CD14-positive monocyte (primary cell): ENCODE data around the gene CDH12. TPM values are rescaled to one million over a fixed set of nuclear protein-coding genes. Genes with fewer than 3 reads are reported as not detected.

Experiments
- DNase-seq, 3 donors: peaks; one replicate each; pipeline ENCODE4 v3.0.0-alpha.2; 2011 to 2022
- H2AFZ ChIP-seq: 2 replicates; pipeline ENCODE4 v1.6.0; 2012; ENCODE audit warnings: mild to moderate bottlenecking, low read depth, low read length, inconsistent platforms; ENCODE audit not compliant: insufficient read depth, poor library complexity, severe bottlenecking
- H3K27ac ChIP-seq, 2 donors: 1 replicate in 1 of 2; 2 replicates in 1 of 2; pipeline ENCODE4 v1.5.1; 2012 to 2013; ENCODE audit warnings: low read length in 2 of 2, control low read depth in 1 of 2, inconsistent platforms in 1 of 2, low read depth in 1 of 2, mild to moderate bottlenecking in 1 of 2
- H3K27me3 ChIP-seq, 2 donors: one replicate each; pipeline versions ENCODE4 v1.6.0 to v1.6.1; 2011 to 2013; ENCODE audit warnings: low read length in 2 of 2; ENCODE audit not compliant: control insufficient read depth in 2 of 2, insufficient read depth in 2 of 2
- H3K36me3 ChIP-seq, 2 donors: replicated peaks in 1 of 2; 1 replicate in 1 of 2; 2 replicates in 1 of 2; pipeline versions ENCODE4 v1.5.1 to v1.6.1; 2012 to 2013; ENCODE audit warnings: low read length in 2 of 2, control low read depth in 1 of 2, inconsistent platforms in 1 of 2, mild to moderate bottlenecking in 1 of 2; ENCODE audit not compliant: insufficient read depth in 2 of 2, control insufficient read depth in 1 of 2
- H3K4me1 ChIP-seq, 2 donors: 1 replicate in 1 of 2; 2 replicates in 1 of 2; pipeline versions ENCODE4 v1.5.1 to v1.6.1; 2012 to 2013; ENCODE audit warnings: low read length in 2 of 2, control low read depth in 1 of 2, inconsistent platforms in 1 of 2, mild to moderate bottlenecking in 1 of 2, moderate library complexity in 1 of 2; ENCODE audit not compliant: insufficient read depth in 2 of 2, control insufficient read depth in 1 of 2
- H3K4me2 ChIP-seq: replicated peaks from 2 replicates; pipeline ENCODE3; 2012; ENCODE audit warnings: low read length, moderate library complexity, mild to moderate bottlenecking; ENCODE audit not compliant: poor library complexity, severe bottlenecking; ENCODE audit errors: extremely low read depth
- H3K4me3 ChIP-seq, 3 experiments: fragments of 200-600 bp in 1 of 3; sonication (generic) in 1 of 3; replicated peaks in 1 of 3; 1 replicate in 2 of 3; 2 replicates in 1 of 3; pipeline ENCODE4 v1.5.1; 2011 to 2013; ENCODE audit warnings: low read length in 3 of 3, mild to moderate bottlenecking in 3 of 3, control low read depth in 2 of 3, low read depth in 2 of 3, inconsistent platforms in 1 of 3, moderate library complexity in 1 of 3
- H3K79me2 ChIP-seq: 2 replicates; pipeline ENCODE4 v1.6.0; 2012; ENCODE audit warnings: mild to moderate bottlenecking, control low read depth, inconsistent platforms, low read length, moderate library complexity; ENCODE audit not compliant: insufficient read depth
- H3K9ac ChIP-seq: 2 replicates; pipeline ENCODE4 v1.6.0; 2017; ENCODE audit warnings: low read length, mild to moderate bottlenecking; ENCODE audit not compliant: insufficient read depth, poor library complexity, severe bottlenecking
- H3K9me3 ChIP-seq, 2 donors: replicated peaks in 1 of 2; 1 replicate in 1 of 2; 2 replicates in 1 of 2; pipeline versions ENCODE4 v1.5.1 to v1.6.1; 2012 to 2013; ENCODE audit warnings: low read length in 2 of 2, control low read depth in 1 of 2; ENCODE audit not compliant: control insufficient read depth in 1 of 2, insufficient read depth in 1 of 2
- H4K20me1 ChIP-seq: 2 replicates; pipeline ENCODE4 v1.6.0; 2012; ENCODE audit warnings: mild to moderate bottlenecking, low read length, control low read depth, moderate library complexity; ENCODE audit not compliant: insufficient read depth
- H3K27ac Mint-ChIP-seq, 7 donors: one replicate each; pipeline ENCODE4 v1.8.0; 2020; ENCODE audit warnings: mild to moderate bottlenecking in 7 of 7, mixed read lengths in 7 of 7, moderate library complexity in 6 of 7, inconsistent platforms in 2 of 7
- H3K27me3 Mint-ChIP-seq, 3 donors: one replicate each; pipeline ENCODE4 v1.8.0; 2021 to 2022; ENCODE audit warnings: low read depth in 3 of 3, mild to moderate bottlenecking in 3 of 3, mixed read lengths in 3 of 3, moderate library complexity in 3 of 3, inconsistent platforms in 1 of 3
- H3K36me3 Mint-ChIP-seq, 2 donors: one replicate each; pipeline ENCODE4 v1.8.0; 2020; ENCODE audit warnings: mixed read lengths in 2 of 2, inconsistent platforms in 1 of 2, mild to moderate bottlenecking in 1 of 2
- H3K4me1 Mint-ChIP-seq: one replicate; pipeline ENCODE4 v1.8.0; 2020; ENCODE audit warnings: mild to moderate bottlenecking, mixed read lengths
- H3K4me3 Mint-ChIP-seq, 2 donors: one replicate each; pipeline ENCODE4 v1.8.0; 2020; ENCODE audit warnings: mild to moderate bottlenecking in 2 of 2, mixed read lengths in 2 of 2, moderate library complexity in 1 of 2
- H3K9me3 Mint-ChIP-seq, 7 donors: one replicate each; pipeline ENCODE4 v1.8.0; 2020 to 2022; ENCODE audit warnings: mixed read lengths in 7 of 7, mild to moderate bottlenecking in 6 of 7, moderate library complexity in 6 of 7, inconsistent platforms in 2 of 7
- WGBS: methylation state at CpG from one replicate; pipeline ENCODE4 v1.1.5; 2013; ENCODE audit warnings: missing lambda C conversion rate; ENCODE audit not compliant: insufficient coverage; 5-methylcytosine and 5-hydroxymethylcytosine counted together
- intact Hi-C, 2 donors: fragments of 100-400 bp; cut with micrococcal nuclease; formaldehyde crosslinking; loops; one replicate each; pipeline versions ENCODE4 v1.15.0 to v1.15.1; 2023
- polyA plus RNA-seq, 3 donors: library from polyadenylated mRNA; depleted of rRNA in 1 of 3; unstranded in 2 of 3; stranded (reverse) in 1 of 3; fragments of 300-500 nt in 2 of 3; fragments of >200 nt in 1 of 3; fragmentation: Illumina TruSeq in 2 of 3; gene quantifications; 1 replicate in 2 of 3; 2 replicates in 1 of 3; pipeline ENCODE4 v1.2.3, GENCODE V29; 2012 to 2021
- TF ChIP-seq, protein P1 (sequence below): fragments of 200-600 bp; IDR thresholded peaks from one replicate; pipeline ENCODE4 v1.8.0; 2022; ENCODE audit warnings: antibody characterized with exemption, mild to moderate bottlenecking

Gene CDH12
- polyA plus RNA-seq, 3 donors: not detected

- Histone ChIP-seq H3K79me2 (no peaks in the 10 kb centered on the region), H3K9ac (no peak overlapping the region), H3K4me3 (no peak overlapping the region), H3K27me3 (no peaks in the 10 kb centered on the region), H3K4me1 (no peaks in the 10 kb centered on the region), H3K27ac (no peak overlapping the region), H2AFZ (no peak overlapping the region), H3K9me3 (no peaks in the 10 kb centered on the region), H4K20me1 (no peaks in the 10 kb centered on the region), H3K36me3 (no peaks in the 10 kb centered on the region), H3K4me2 (no peak overlapping the region)
- no peaks in the 10 kb centered on the region for H3K27me3 Mint-ChIP-seq
- intact Hi-C loops: no loop called here
- WGBS: no CpG with 5 or more reads among the region's 5 CpGs
- no peak overlapping the region for H3K27ac Mint-ChIP-seq
- H3K9me3 Mint-ChIP-seq: peaks cover 0 to 6% (median 2%) of the 10 kb centered on the region in 7 donors
- no peak for DNase-seq
- no peak overlapping the region for H3K4me3 Mint-ChIP-seq
- H3K36me3 Mint-ChIP-seq: no peaks in the 10 kb centered on the region
- TF ChIP-seq, protein P1, sequence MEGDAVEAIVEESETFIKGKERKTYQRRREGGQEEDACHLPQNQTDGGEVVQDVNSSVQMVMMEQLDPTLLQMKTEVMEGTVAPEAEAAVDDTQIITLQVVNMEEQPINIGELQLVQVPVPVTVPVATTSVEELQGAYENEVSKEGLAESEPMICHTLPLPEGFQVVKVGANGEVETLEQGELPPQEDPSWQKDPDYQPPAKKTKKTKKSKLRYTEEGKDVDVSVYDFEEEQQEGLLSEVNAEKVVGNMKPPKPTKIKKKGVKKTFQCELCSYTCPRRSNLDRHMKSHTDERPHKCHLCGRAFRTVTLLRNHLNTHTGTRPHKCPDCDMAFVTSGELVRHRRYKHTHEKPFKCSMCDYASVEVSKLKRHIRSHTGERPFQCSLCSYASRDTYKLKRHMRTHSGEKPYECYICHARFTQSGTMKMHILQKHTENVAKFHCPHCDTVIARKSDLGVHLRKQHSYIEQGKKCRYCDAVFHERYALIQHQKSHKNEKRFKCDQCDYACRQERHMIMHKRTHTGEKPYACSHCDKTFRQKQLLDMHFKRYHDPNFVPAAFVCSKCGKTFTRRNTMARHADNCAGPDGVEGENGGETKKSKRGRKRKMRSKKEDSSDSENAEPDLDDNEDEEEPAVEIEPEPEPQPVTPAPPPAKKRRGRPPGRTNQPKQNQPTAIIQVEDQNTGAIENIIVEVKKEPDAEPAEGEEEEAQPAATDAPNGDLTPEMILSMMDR: no peak
- no peaks in the 10 kb centered on the region for H3K4me1 Mint-ChIP-seq
Measured at GRCh38 chr5:22699319-22699718, 153.8 kb downstream of the CDH12 start.

GRCh38 chr5:22693121-22693520, 160.0 kb downstream of the CDH12 start:
- TF ChIP-seq, protein P1: no peak
- Histone ChIP-seq H3K4me2 (no peak overlapping the region), H3K27me3 (no peaks in the 10 kb centered on the region), H2AFZ (no peak overlapping the region), H3K9me3 (no peaks in the 10 kb centered on the region), H3K27ac (no peak overlapping the region), H4K20me1 (no peaks in the 10 kb centered on the region), H3K4me1 (no peaks in the 10 kb centered on the region), H3K36me3 (no peaks in the 10 kb centered on the region), H3K9ac (no peak overlapping the region), H3K4me3 (no peak overlapping the region), H3K79me2 (no peaks in the 10 kb centered on the region)
- Mint-ChIP-seq H3K4me3 (no peak overlapping the region), H3K27ac (no peak overlapping the region), H3K4me1 (no peaks in the 10 kb centered on the region), H3K36me3 (no peaks in the 10 kb centered on the region), H3K27me3 (no peaks in the 10 kb centered on the region), H3K9me3 (peaks cover 0 to 6% (median 2%) of the 10 kb centered on the region in 7 donors)
- DNase-seq: no peak
- intact Hi-C loops: no loop called here
- 71% methylated on average over 1 of the region's 4 CpGs for WGBS
